Measurements from ENCODE around the gene YBEY.

GRCh38 chr21:46312949-46313348 lies 26.8 kb downstream of the YBEY start:
- no peak for TF ChIP-seq CTCF (IDR thresholded peaks at IDR 0.05)
- no peak for TF ChIP-seq POLR2A (IDR thresholded peaks at IDR 0.05)

Measured in thyroid gland (tissue), 4 donors.